Mesendoderm (in vitro differentiated cells): ENCODE results near the gene PERCC1.

Source experiments
- DNase-seq: peaks from one replicate; pipeline ENCODE4 v3.0.0; 2013
- H2AK5ac ChIP-seq: 2 replicates; pipeline ENCODE4 v1.6.1; 2013; ENCODE audit warnings: low read length, inconsistent platforms
- H2BK120ac ChIP-seq: 2 replicates; pipeline ENCODE4 v1.6.1; 2013; ENCODE audit warnings: low read depth, mild to moderate bottlenecking, low read length, moderate library complexity, mixed read lengths
- H2BK15ac ChIP-seq: replicated peaks from 2 replicates; pipeline ENCODE4 v1.6.1; 2013; ENCODE audit warnings: low read depth, mild to moderate bottlenecking, moderate library complexity
- H2BK5ac ChIP-seq: 2 replicates; pipeline ENCODE4 v1.6.1; 2013; ENCODE audit warnings: low read length, inconsistent platforms
- H3K18ac ChIP-seq: 2 replicates; pipeline ENCODE4 v1.6.1; 2013; ENCODE audit warnings: mild to moderate bottlenecking, low read length, mixed read lengths
- H3K23ac ChIP-seq: one replicate; pipeline ENCODE4 v1.6.1; 2013; ENCODE audit warnings: low read length
- H3K27ac ChIP-seq: 2 replicates; pipeline ENCODE4 v1.5.1; 2013; ENCODE audit warnings: low read depth, mild to moderate bottlenecking, inconsistent platforms, low read length, moderate library complexity
- H3K27me3 ChIP-seq: 2 replicates; pipeline ENCODE4 v1.6.1; 2013; ENCODE audit warnings: low read length, control low read depth, mild to moderate bottlenecking, inconsistent platforms; ENCODE audit not compliant: insufficient read depth, poor library complexity
- H3K36me3 ChIP-seq: 2 replicates; pipeline ENCODE4 v1.6.1; 2013; ENCODE audit warnings: low read length, inconsistent platforms; ENCODE audit not compliant: control insufficient read depth, insufficient read depth
- H3K4ac ChIP-seq: one replicate; pipeline ENCODE4 v1.6.1; 2013; ENCODE audit warnings: low read depth, mild to moderate bottlenecking, low read length, moderate library complexity
- H3K4me1 ChIP-seq: 2 replicates; pipeline ENCODE4 v1.6.1; 2013; ENCODE audit warnings: low read depth, low read length, inconsistent platforms; ENCODE audit not compliant: control insufficient read depth
- H3K4me2 ChIP-seq: 2 replicates; pipeline ENCODE4 v1.6.1; 2013; ENCODE audit warnings: low read length
- H3K4me3 ChIP-seq: 2 replicates; pipeline ENCODE4 v1.5.1; 2013; ENCODE audit warnings: mild to moderate bottlenecking, low read length
- H3K56ac ChIP-seq: one replicate; pipeline ENCODE4 v1.6.1; 2013; ENCODE audit warnings: low read length
- H3K79me1 ChIP-seq: 2 replicates; pipeline ENCODE4 v1.6.1; 2013; ENCODE audit warnings: low read length, inconsistent platforms
- H3K79me2 ChIP-seq: 2 replicates; pipeline ENCODE4 v1.6.1; 2013; ENCODE audit warnings: mild to moderate bottlenecking, low read length; ENCODE audit not compliant: control insufficient read depth, insufficient read depth
- H3K9ac ChIP-seq: 2 replicates; pipeline ENCODE4 v1.6.1; 2013; ENCODE audit warnings: low read length, inconsistent platforms
- H4K5ac ChIP-seq: one replicate; pipeline ENCODE4 v1.6.1; 2013; ENCODE audit warnings: low read length
- H4K8ac ChIP-seq: one replicate; pipeline ENCODE4 v1.6.1; 2013; ENCODE audit warnings: low read depth, mild to moderate bottlenecking, control low read depth, low read length, moderate library complexity
- WGBS: extraction: QIAGEN DNeasy Blood & Tissue Kit; methylation state at CpG from one replicate; pipeline ENCODE4 v1.1.7; 2013; ENCODE audit warnings: low lambda C conversion rate, missing lambda C conversion rate; ENCODE audit not compliant: insufficient coverage; ENCODE audit errors: extremely low coverage; 5-methylcytosine and 5-hydroxymethylcytosine counted together

PERCC1 gene

DNA sequence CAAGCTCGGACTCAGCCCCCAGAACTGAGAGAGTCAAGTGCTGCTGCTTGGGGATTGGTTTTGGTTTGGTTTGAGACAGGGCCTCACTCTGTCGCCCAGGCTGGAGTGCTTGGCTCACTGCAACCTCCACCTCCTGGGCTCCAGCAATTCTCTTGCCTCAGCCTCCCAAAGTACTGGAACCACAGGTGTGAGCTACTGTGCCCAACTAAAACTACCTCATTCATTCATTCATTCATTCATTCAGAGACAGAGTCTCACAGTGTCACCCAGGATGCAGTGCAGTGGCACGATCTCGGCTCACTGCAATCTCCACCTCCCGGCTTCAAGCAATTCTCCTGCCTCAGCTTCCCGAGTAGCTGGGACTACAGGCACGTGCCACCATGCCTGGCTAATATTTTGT is 41.1 kb upstream of the PERCC1 start:
- Histone ChIP-seq H3K4me1 (no peaks in the 10 kb centered on the region), H3K79me1 (no peaks in the 10 kb centered on the region), H3K56ac (no peak overlapping the region), H2BK15ac (no peak overlapping the region), H3K23ac (no peak overlapping the region), H4K5ac (no peak overlapping the region), H2AK5ac (no peak overlapping the region), H3K9ac (no peak overlapping the region), H2BK120ac (no peak overlapping the region), H3K4ac (no peak overlapping the region), H3K36me3 (no peaks in the 10 kb centered on the region), H2BK5ac (no peak overlapping the region), H3K27me3 (no peaks in the 10 kb centered on the region), H3K27ac (no peak overlapping the region), H3K4me2 (no peak overlapping the region), H3K79me2 (no peaks in the 10 kb centered on the region), H4K8ac (no peak overlapping the region), H3K4me3 (no peak overlapping the region), H3K18ac (no peak overlapping the region)
- DNase-seq, result no peak
- no CpG with 5 or more reads among the region's 7 CpGs for WGBS

DNA sequence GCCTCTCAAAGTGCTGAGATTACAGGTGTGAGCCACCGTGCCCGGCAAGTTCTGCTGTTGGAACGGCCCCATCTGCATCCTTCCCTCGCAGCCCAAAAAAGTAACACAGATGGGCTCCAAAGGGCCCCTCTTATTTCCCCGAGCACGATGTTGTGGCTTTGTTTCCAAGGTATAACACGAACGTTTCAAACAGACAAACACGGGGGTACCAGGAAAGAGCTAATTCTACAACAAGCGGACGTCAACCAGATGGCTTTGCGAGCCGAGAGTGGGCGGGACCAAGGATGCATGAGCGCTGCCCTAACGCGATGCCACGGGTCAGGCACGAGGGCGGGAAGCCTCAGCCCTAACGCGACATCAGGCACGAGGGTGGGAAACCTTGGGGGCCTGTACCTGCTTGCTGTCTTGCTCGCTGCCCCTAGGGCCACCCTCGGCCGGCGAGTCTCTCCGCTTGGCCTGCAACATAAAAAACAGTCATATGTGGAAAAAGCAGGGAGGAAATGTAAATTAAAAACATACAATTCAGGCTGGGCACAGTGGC is 40.6 kb upstream of the PERCC1 start:
- no peak overlapping the region for H3K18ac ChIP-seq
- H2BK120ac ChIP-seq, result no peak overlapping the region
- H3K9ac ChIP-seq, result no peak overlapping the region
- H3K27ac ChIP-seq, result no peak overlapping the region
- H3K4me2 ChIP-seq, result no peak overlapping the region
- no peaks in the 10 kb centered on the region for H3K79me2 ChIP-seq
- H2AK5ac ChIP-seq, result no peak overlapping the region
- H3K27me3 ChIP-seq, result no peaks in the 10 kb centered on the region
- no peaks in the 10 kb centered on the region for H3K36me3 ChIP-seq
- no peak overlapping the region for H2BK15ac ChIP-seq
- H4K8ac ChIP-seq, result no peak overlapping the region
- no peak overlapping the region for H3K4ac ChIP-seq
- no peak for DNase-seq
- no peak overlapping the region for H3K4me3 ChIP-seq
- no peak overlapping the region for H3K56ac ChIP-seq
- H3K23ac ChIP-seq, result no peak overlapping the region
- H3K4me1 ChIP-seq, result no peaks in the 10 kb centered on the region
- H3K79me1 ChIP-seq, result no peaks in the 10 kb centered on the region
- H4K5ac ChIP-seq, result no peak overlapping the region
- WGBS, result no CpG with 5 or more reads among the region's 28 CpGs
- H2BK5ac ChIP-seq, result no peak overlapping the region

DNA sequence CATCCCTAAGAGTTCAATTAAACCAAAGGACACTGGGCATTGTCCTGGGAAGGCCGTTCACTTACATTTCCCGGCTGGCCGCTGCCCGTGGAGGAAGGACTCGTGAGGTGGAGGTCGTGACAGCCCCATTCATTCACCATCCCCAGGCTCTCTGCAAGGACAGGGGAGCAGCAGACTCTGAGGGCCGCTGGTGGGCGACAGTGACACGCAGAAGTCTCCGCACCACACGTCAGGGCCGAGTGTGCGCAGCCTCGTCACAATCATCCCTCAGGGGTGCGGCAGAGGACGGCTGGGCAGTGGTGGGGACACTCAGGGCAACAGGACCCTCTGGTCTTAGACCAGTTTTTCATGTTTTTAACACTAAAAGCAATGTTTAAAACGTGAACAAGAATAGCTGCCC is 38.1 kb upstream of the PERCC1 start:
- WGBS, result no CpG with 5 or more reads among the region's 17 CpGs
- Histone ChIP-seq H3K27me3 (no peaks in the 10 kb centered on the region), H4K5ac (no peak overlapping the region)

DNA sequence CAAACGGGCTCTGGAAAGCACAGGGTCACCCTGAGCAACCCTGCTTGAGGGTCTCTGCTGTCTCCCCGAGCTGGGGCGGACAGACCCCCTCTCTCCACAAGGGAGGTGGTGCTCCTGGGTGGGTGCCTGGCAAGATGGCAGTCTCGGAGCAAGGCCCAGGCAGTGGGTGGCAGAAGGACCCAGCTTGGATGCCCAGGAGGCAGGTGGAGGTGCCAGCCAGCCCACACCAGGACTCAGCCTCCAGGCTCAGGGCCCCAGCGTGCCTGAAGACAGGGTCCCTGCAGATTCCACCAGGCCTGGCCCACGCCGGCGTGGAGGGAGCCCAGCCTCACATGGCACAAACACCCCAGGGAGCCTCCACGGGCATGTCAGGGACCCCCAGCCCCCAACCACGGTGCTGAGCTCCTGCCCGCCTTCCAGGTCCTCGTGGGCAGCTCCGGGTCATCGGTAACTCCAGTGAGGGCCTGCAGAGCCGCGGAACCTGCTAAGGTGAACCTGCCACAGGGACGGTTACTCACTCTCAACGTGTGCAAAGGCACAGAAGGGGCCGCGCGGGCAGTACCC is 37.2 kb upstream of the PERCC1 start:
- no peak overlapping the region for H4K5ac ChIP-seq
- no peaks in the 10 kb centered on the region for H3K79me2 ChIP-seq
- no peak overlapping the region for H3K4me2 ChIP-seq
- H3K27me3 ChIP-seq, result no peaks in the 10 kb centered on the region
- H3K56ac ChIP-seq, result no peak overlapping the region
- H3K36me3 ChIP-seq, result no peaks in the 10 kb centered on the region
- no peak overlapping the region for H2BK5ac ChIP-seq
- no peaks in the 10 kb centered on the region for H3K79me1 ChIP-seq
- no peak overlapping the region for H3K23ac ChIP-seq
- H2AK5ac ChIP-seq, result no peak overlapping the region
- H2BK15ac ChIP-seq, result no peak overlapping the region
- no peak overlapping the region for H3K27ac ChIP-seq
- no peaks in the 10 kb centered on the region for H3K4me1 ChIP-seq
- no peak overlapping the region for H4K8ac ChIP-seq
- H3K4ac ChIP-seq, result no peak overlapping the region
- WGBS, result no CpG with 5 or more reads among the region's 21 CpGs
- no peak overlapping the region for H3K9ac ChIP-seq
- H3K18ac ChIP-seq, result no peak overlapping the region
- no peak for DNase-seq
- H2BK120ac ChIP-seq, result no peak overlapping the region
- H3K4me3 ChIP-seq, result no peak overlapping the region

More for the DNA sequence above, 38.1 kb upstream of the PERCC1 start:
- H3K27ac ChIP-seq, result no peak overlapping the region
- H3K56ac ChIP-seq, result no peak overlapping the region
- H3K9ac ChIP-seq, result no peak overlapping the region
- no peak overlapping the region for H3K4ac ChIP-seq
- H2BK15ac ChIP-seq, result no peak overlapping the region
- H2BK120ac ChIP-seq, result no peak overlapping the region
- H4K8ac ChIP-seq, result no peak overlapping the region
- H3K79me2 ChIP-seq, result no peaks in the 10 kb centered on the region
- no peak overlapping the region for H2BK5ac ChIP-seq
- no peaks in the 10 kb centered on the region for H3K79me1 ChIP-seq
- no peak overlapping the region for H3K18ac ChIP-seq
- H3K4me1 ChIP-seq, result no peaks in the 10 kb centered on the region
- H3K23ac ChIP-seq, result no peak overlapping the region
- H3K36me3 ChIP-seq, result no peaks in the 10 kb centered on the region
- no peak overlapping the region for H3K4me2 ChIP-seq
- H2AK5ac ChIP-seq, result no peak overlapping the region
- no peak for DNase-seq
- H3K4me3 ChIP-seq, result no peak overlapping the region

DNA sequence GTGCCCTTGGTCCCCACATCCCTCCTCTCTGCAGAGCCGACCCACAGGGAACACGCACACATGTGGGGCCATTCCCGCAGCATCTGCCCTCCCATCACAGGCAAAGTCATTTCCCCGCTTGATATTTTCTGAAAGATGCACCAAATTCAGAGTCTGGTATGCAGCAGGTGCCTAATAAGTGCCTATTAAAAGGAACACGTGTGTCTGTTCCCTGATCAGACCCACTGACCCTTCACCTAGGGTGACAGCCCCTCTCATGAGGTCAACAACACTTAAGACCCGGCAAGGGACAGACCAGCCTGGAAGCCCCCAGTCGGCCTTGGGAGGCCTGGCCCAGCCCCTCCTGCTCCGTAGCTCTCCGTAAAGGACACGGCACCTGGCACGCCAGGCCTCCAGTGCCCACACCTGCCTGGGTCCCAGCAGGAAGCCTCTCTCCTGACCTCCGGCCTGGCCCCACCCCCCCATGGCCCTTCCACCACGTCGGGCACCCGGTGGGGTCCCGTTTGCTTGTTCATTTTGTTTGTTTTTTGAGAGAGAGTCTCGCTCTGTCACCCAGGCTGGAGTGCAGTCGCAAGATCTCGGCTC is 36.4 kb upstream of the PERCC1 start:
- Histone ChIP-seq H3K27ac (no peak overlapping the region), H2AK5ac (no peak overlapping the region), H3K23ac (no peak overlapping the region), H3K36me3 (no peaks in the 10 kb centered on the region), H3K9ac (no peak overlapping the region), H3K27me3 (no peaks in the 10 kb centered on the region), H4K5ac (no peak overlapping the region), H4K8ac (no peak overlapping the region), H3K4me2 (no peak overlapping the region), H2BK5ac (no peak overlapping the region), H3K79me1 (no peaks in the 10 kb centered on the region), H3K18ac (no peak overlapping the region), H3K79me2 (no peaks in the 10 kb centered on the region), H3K4me3 (no peak overlapping the region), H3K4me1 (no peaks in the 10 kb centered on the region), H2BK15ac (no peak overlapping the region), H2BK120ac (no peak overlapping the region), H3K56ac (no peak overlapping the region), H3K4ac (no peak overlapping the region)
- no peak for DNase-seq
- no CpG with 5 or more reads among the region's 19 CpGs for WGBS
